Naive thymus-derived CD4-positive, alpha-beta T cell (primary cell): ENCODE data around the gene WBP1L. TPM values are rescaled to one million over a fixed set of nuclear protein-coding genes. Genes with fewer than 3 reads are reported as not detected.
"Not testable (repeated sequence)": the region's sequence is repeated elsewhere in the genome, so short reads cannot be mapped to it uniquely, and the experiment has no call there.

Experiments
- ATAC-seq: fragments of 150-1000 bp; cut with Tn5 transposase; 2 replicates; pipeline ENCODE4 v1.10.0; 2021; ENCODE audit warnings: mild to moderate bottlenecking, moderate library complexity
- CTCF ChIA-PET: fragments of 350-600 bp; sonication (Branson Sonifier 250); formaldehyde crosslinking; loops from one replicate; lab custom pipeline; 2021; ENCODE audit warnings: antibody characterized with exemption; lab: Charles Lee
- POLR2A ChIA-PET: fragments of 350-600 bp; sonication (Branson Sonifier 250); formaldehyde crosslinking; loops from one replicate; lab custom pipeline; 2021; ENCODE audit warnings: antibody characterized with exemption, inconsistent platforms; lab: Charles Lee
- DNase-seq, 9 donors: peaks; one replicate each; pipeline versions ENCODE4 v3.0.0 to v3.0.0-alpha.2; 2020 to 2022; ENCODE audit warnings: mixed read lengths in 1 of 9
- H3K27ac ChIP-seq: one replicate; pipeline ENCODE4 v1.7.0; 2013; ENCODE audit warnings: mild to moderate bottlenecking, low read depth, low read length, moderate library complexity
- H3K27me3 ChIP-seq, 2 donors: one replicate each; pipeline ENCODE4 v1.7.0; 2013; ENCODE audit warnings: low read length in 2 of 2, mild to moderate bottlenecking in 2 of 2, moderate library complexity in 2 of 2; ENCODE audit not compliant: control insufficient read depth in 2 of 2, insufficient read depth in 2 of 2
- H3K36me3 ChIP-seq, 3 experiments: 1 replicate in 2 of 3; 2 replicates in 1 of 3; pipeline ENCODE4 v1.7.0; 2013; ENCODE audit warnings: low read length in 3 of 3, mild to moderate bottlenecking in 3 of 3, moderate library complexity in 1 of 3; ENCODE audit not compliant: insufficient read depth in 3 of 3, control insufficient read depth in 2 of 3
- H3K4me1 ChIP-seq, 2 donors: one replicate each; pipeline ENCODE4 v1.7.0; 2013; ENCODE audit warnings: low read length in 2 of 2, mild to moderate bottlenecking in 2 of 2, moderate library complexity in 1 of 2; ENCODE audit not compliant: control insufficient read depth in 2 of 2, insufficient read depth in 2 of 2
- H3K4me3 ChIP-seq: 2 replicates; pipeline ENCODE4 v1.7.0; 2013; ENCODE audit warnings: mild to moderate bottlenecking, low read length
- H3K9me3 ChIP-seq, 3 experiments: 1 replicate in 2 of 3; 2 replicates in 1 of 3; pipeline ENCODE4 v1.7.0; 2013; ENCODE audit warnings: low read length in 3 of 3; ENCODE audit not compliant: control insufficient read depth in 2 of 3
- H3K27ac Mint-ChIP-seq, 9 donors: one replicate each; pipeline ENCODE4 v1.8.0; 2020 to 2022; ENCODE audit warnings: mixed read lengths in 9 of 9, mild to moderate bottlenecking in 8 of 9, moderate library complexity in 5 of 9, inconsistent platforms in 2 of 9
- H3K27me3 Mint-ChIP-seq, 5 donors: one replicate each; pipeline ENCODE4 v1.8.0; 2021 to 2022; ENCODE audit warnings: mixed read lengths in 5 of 5, mild to moderate bottlenecking in 1 of 5
- H3K36me3 Mint-ChIP-seq, 5 donors: one replicate each; pipeline ENCODE4 v1.8.0; 2020 to 2022; ENCODE audit warnings: mixed read lengths in 5 of 5, mild to moderate bottlenecking in 3 of 5, inconsistent platforms in 1 of 5
- H3K4me1 Mint-ChIP-seq, 7 donors: one replicate each; pipeline ENCODE4 v1.8.0; 2020 to 2022; ENCODE audit warnings: mixed read lengths in 7 of 7, mild to moderate bottlenecking in 3 of 7, inconsistent platforms in 1 of 7
- H3K4me3 Mint-ChIP-seq, 10 donors: one replicate each; pipeline ENCODE4 v1.8.0; 2020 to 2022; ENCODE audit warnings: mild to moderate bottlenecking in 10 of 10, mixed read lengths in 10 of 10, moderate library complexity in 6 of 10, inconsistent platforms in 2 of 10
- H3K9me3 Mint-ChIP-seq, 11 donors: one replicate each; pipeline ENCODE4 v1.8.0; 2020 to 2022; ENCODE audit warnings: mixed read lengths in 11 of 11, mild to moderate bottlenecking in 4 of 11, inconsistent platforms in 1 of 11, moderate library complexity in 1 of 11
- intact Hi-C, 2 donors: fragments of 100-400 bp; cut with micrococcal nuclease; formaldehyde crosslinking; loops; one replicate each; pipeline ENCODE4 v1.15.1; 2023
- polyA plus RNA-seq, 2 donors: library from polyadenylated mRNA; unstranded; fragments of 300-500 nt; fragmentation: Illumina TruSeq; gene quantifications; one replicate each; pipeline ENCODE4 v1.2.3, GENCODE V29; 2021
- total RNA-seq, 6 experiments: library from RNA in 5 of 6; stranded (reverse) in 5 of 6; gene quantifications; 1 replicate in 5 of 6; 2 replicates in 1 of 6; pipeline ENCODE4 v1.2.3 and lab custom pipeline; 2021 to 2026

WBP1L gene
- total and polyA plus RNA-seq, 7 experiments from 2014 or later: 19.4 to 37.9 (median 30.3) TPM

DNA sequence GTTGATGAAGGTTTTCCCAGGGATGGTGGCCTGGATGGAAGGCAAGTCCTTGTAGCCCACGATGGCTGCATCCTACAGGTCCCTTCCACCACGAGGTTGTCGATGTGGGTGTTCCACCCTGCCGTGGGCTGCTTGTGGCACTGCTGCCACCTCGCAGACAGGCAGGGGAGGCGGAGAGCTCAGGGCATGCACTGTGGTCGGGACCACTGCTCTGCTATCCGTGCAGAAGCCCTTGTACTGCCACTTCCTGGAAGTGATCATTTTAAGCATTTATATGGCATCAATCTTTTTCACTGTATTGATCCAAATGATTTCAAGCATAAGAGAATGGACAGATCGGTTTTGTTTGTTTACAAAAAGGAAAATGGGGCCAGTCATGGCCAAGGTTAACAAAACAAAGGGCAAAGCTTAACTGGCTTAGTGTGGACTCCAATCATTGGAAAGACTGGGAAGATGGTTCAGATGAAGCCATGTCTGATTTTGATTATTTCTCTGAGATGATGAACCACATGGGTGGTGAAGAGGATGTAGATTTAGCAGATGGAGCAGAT, 101.7 kb downstream of the WBP1L start:
- CTCF ChIA-PET: no interaction called here

DNA sequence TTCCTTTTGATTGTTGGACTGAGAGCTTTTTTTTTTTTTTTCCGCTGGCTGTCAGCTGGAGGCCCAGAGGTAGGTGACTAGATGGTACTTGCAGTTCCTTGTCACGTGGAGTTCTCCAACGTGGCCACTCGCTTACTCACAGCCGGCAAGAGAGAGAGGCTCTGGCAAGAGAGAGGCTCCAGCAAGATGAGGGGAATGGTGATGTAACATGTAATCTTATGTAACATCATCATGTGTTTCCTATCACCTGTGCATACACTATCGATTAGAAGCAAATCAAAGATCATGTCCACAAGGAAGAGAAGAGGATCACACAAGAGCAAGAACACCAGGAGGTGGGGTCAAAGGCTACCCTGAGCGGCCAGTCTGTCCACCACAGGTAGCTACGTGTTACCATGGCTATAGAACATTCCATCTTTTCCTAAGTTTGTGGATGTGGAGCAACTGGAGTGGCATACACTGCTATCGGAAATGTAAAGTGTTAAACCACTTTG, 106.3 kb downstream of the WBP1L start:
- Histone ChIP-seq H3K4me1 (no peaks in the 10 kb centered on the region), H3K27ac (no peak overlapping the region), H3K9me3 (no peaks in the 10 kb centered on the region), H3K36me3 (peaks cover 0 to 3% (median 0%) of the 10 kb centered on the region in 3 experiments), H3K27me3 (no peaks in the 10 kb centered on the region), H3K4me3 (no peak overlapping the region)
- DNase-seq: no peak
- Mint-ChIP-seq H3K4me3 (no peak overlapping the region), H3K27me3 (peaks cover 0 to 4% (median 0%) of the 10 kb centered on the region in 5 donors), H3K9me3 (peaks cover 0 to 2% (median 0%) of the 10 kb centered on the region in 11 donors), H3K36me3 (peaks cover 0 to 4% (median 0%) of the 10 kb centered on the region in 5 donors), H3K4me1 (peaks cover 0 to 9% (median 8%) of the 10 kb centered on the region in 7 donors), H3K27ac (no peak overlapping the region)
- intact Hi-C loops: loop anchor here (5.0 kb wide), 4 partner anchors 637 to 1788 kb away; partner anchors contain the start of genes CFAP43 (in 1 of the 2), KAZALD1 (in 1 of the 2) and PPRC1 (in 1 of the 2)
- ChIA-PET POLR2A (no interaction called here), CTCF (interaction anchor here (0.6 kb wide), 1 partner anchor 175 kb away, joined by 3 read pairs; no protein-coding TSS in a partner anchor)
- ATAC-seq: no peak

More for the DNA sequence above, 101.7 kb downstream of the WBP1L start:
- peaks cover 0 to 9% (median 8%) of the 10 kb centered on the region in 5 donors for H3K36me3 Mint-ChIP-seq
- H3K27me3 Mint-ChIP-seq: peaks cover 0 to 29% (median 5%) of the 10 kb centered on the region in 5 donors
- H3K9me3 Mint-ChIP-seq: peaks cover 0 to 15% (median 4%) of the 10 kb centered on the region in 11 donors
- Histone ChIP-seq H3K27me3 (no peaks in the 10 kb centered on the region), H3K4me1 (no peaks in the 10 kb centered on the region), H3K9me3 (no peaks in the 10 kb centered on the region), H3K4me3 (no peak overlapping the region), H3K27ac (no peak overlapping the region), H3K36me3 (no peaks in the 10 kb centered on the region)
- intact Hi-C loops: no loop called here
- H3K27ac Mint-ChIP-seq: no peak overlapping the region
- no peak for ATAC-seq
- no peak for DNase-seq
- H3K4me3 Mint-ChIP-seq: no peak overlapping the region
- H3K4me1 Mint-ChIP-seq: no peaks in the 10 kb centered on the region
- POLR2A ChIA-PET: no interaction called here

DNA sequence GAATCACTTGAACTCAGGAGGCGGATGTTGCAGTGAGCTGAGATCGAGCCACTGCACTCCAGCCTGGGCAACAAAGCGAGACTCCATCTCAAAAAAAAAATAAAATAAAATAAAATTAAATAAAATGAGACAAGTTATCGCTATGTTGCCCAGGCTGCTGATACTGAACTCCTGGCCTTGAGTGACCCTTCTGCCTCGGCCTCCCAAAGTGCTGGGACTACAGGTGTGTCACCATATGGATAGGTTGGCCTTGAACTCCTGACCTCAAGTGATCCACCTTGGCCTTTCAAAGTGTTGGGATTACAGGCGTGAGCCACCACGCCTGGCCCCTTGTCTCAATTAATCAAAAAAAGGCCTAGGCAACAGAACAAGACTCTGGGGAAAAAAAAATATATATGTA, 109.5 kb downstream of the WBP1L start:
- H3K4me1 ChIP-seq, H3K36me3 ChIP-seq, H3K27me3 ChIP-seq, H3K27me3 Mint-ChIP-seq, DNase-seq, H3K27ac ChIP-seq, H3K36me3 Mint-ChIP-seq, POLR2A ChIA-PET, CTCF ChIA-PET, H3K9me3 ChIP-seq, H3K27ac Mint-ChIP-seq, H3K9me3 Mint-ChIP-seq, ATAC-seq, H3K4me3 Mint-ChIP-seq, H3K4me3 ChIP-seq: not testable (repeated sequence)
- H3K4me1 Mint-ChIP-seq: peaks cover 7 to 25% (median 15%) of the 10 kb centered on the region in 7 donors
- intact Hi-C loops: loop anchor here (5.0 kb wide), 4 partner anchors 634 to 1791 kb away; partner anchors contain the start of genes CFAP43 (in 1 of the 2), KAZALD1 (in 1 of the 2) and PPRC1 (in 1 of the 2)

DNA sequence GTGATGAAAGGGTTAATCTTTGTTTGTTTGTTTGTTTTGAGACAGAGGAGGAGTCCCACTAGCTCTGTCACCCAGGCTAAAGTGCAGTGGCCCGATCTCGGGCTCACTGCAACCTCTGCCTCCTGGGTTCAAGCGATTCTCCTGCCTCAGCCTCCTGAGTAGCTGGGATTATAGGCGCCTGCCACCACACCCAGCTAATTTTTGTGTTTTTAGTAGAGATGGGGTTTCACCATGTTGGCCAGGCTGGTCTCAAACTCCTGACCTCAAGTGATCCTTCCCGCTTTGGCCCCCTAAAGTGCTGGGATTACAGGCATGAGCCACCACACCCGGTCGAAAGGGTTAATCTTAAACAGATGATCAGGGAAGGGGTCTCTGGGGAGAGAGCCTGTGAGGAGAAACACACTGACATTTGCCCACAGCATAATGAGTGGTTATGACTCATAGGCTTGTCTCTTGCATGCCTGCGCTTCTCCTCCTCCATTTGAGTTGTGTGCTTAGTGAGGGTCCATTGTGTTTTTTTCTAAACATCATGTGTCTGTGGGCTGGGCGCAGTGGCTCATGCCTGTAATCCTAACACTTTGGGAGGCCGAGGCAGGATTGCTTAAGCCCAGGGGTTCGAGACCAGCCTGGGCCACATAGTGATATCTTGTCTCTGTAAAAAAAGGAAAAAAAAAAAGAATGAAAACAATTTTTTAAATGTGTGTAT, 112.1 kb downstream of the WBP1L start:
- POLR2A ChIA-PET: interaction anchor here (1.0 kb wide), 1 partner anchor 111 kb away, joined by 3 read pairs; no protein-coding TSS in a partner anchor
- H3K9me3 ChIP-seq, H3K27ac Mint-ChIP-seq, H3K9me3 Mint-ChIP-seq, H3K27me3 ChIP-seq, H3K4me1 ChIP-seq, CTCF ChIA-PET, H3K27me3 Mint-ChIP-seq, ATAC-seq, H3K4me3 ChIP-seq, DNase-seq, H3K27ac ChIP-seq: not testable (repeated sequence)
- Mint-ChIP-seq H3K36me3 (peaks cover 3 to 16% (median 10%) of the 10 kb centered on the region in 5 donors), H3K4me1 (peaks cover 8 to 27% (median 15%) of the 10 kb centered on the region in 7 donors), H3K4me3 (peak overlapping the region in 4 of 10 donors; percentile 20 to 56 (median 31))
- intact Hi-C loops: loop anchor here in 1 of 2 donors (2.0 kb wide), 2 partner anchors 213 to 723 kb away; partner anchors contain the start of gene PPRC1
- peaks cover 0 to 14% (median 5%) of the 10 kb centered on the region in 3 experiments for H3K36me3 ChIP-seq

DNA sequence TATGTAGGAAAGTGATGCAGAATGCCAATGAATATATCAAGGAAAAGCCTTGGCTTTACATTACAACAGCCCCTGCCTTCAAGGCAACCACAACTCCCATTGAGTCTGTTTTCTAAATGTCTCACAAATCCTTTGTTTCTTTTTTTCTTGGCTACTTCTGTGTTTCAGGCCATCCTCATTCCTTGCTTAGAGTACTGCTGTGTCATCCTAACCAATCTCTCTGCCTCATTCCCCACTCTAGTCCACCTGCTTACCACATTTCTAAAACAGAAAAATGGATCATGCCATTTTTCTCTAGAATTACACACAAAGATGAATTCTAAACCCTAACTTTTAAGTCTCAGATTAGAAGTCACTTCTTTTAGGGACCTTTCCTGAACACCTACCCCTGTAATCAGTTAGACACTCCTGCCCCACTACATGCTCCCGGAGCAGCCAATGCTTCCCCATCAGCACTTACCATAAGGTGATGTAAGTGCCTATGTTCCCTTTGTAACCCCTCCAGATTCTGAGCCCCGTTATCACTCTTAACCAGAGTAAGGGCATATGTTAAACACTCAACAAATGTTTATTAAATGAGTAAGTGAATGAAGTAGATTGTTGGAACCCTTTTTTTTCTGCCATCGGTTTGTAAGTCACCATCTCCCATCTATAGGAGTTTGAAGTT, 113.1 kb downstream of the WBP1L start:
- no peak for ATAC-seq

DNA sequence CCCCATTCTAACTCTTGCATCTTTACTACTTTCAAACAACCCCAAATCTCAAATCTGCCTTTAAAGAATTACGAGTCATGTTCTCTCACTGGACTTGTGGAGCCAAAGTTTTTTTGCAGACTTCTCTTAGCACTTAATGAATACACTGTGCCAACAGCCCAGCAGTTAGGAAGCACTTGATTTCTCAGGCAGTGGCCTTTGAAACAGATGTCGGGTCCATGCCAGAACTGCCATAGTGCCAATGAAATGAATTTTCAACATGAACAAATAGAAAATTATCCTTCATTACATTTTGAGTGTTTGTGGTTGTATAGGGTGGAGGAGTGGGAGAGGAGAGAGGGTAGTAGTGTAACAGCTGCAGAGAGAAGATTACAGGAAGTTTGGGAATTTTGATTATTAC, 116.2 kb downstream of the WBP1L start:
- DNase-seq (no peak), ATAC-seq (no peak)
- Histone ChIP-seq H3K4me1 (no peaks in the 10 kb centered on the region), H3K27me3 (no peaks in the 10 kb centered on the region), H3K4me3 (no peak overlapping the region), H3K36me3 (peaks cover 6 to 26% (median 11%) of the 10 kb centered on the region in 3 experiments), H3K27ac (no peak overlapping the region), H3K9me3 (no peaks in the 10 kb centered on the region)
- Mint-ChIP-seq H3K27me3 (no peaks in the 10 kb centered on the region), H3K36me3 (peaks cover 5 to 43% (median 31%) of the 10 kb centered on the region in 5 donors), H3K27ac (no peak overlapping the region), H3K4me3 (no peak overlapping the region), H3K4me1 (peaks cover 4 to 19% (median 11%) of the 10 kb centered on the region in 7 donors), H3K9me3 (no peaks in the 10 kb centered on the region)
- intact Hi-C loops: no loop called here
- CTCF ChIA-PET: interaction anchor here (0.7 kb wide), 1 partner anchor 283 kb away, joined by 3 read pairs; no protein-coding TSS in a partner anchor
- POLR2A ChIA-PET: no interaction called here

More for the DNA sequence above, 113.1 kb downstream of the WBP1L start:
- Histone ChIP-seq H3K4me1 (no peaks in the 10 kb centered on the region), H3K36me3 (peaks cover 0 to 15% (median 5%) of the 10 kb centered on the region in 3 experiments), H3K9me3 (no peaks in the 10 kb centered on the region), H3K27ac (no peak overlapping the region), H3K27me3 (no peaks in the 10 kb centered on the region), H3K4me3 (no peak overlapping the region)
- H3K36me3 Mint-ChIP-seq: peaks cover 3 to 21% (median 15%) of the 10 kb centered on the region in 5 donors
- no peaks in the 10 kb centered on the region for H3K27me3 Mint-ChIP-seq
- intact Hi-C loops: no loop called here
- peak overlapping the region in 1 of 10 donors; percentile 11 for H3K4me3 Mint-ChIP-seq
- ChIA-PET CTCF (no interaction called here), POLR2A (no interaction called here)
- no peak for DNase-seq
- H3K4me1 Mint-ChIP-seq: peaks cover 8 to 27% (median 15%) of the 10 kb centered on the region in 7 donors
- H3K27ac Mint-ChIP-seq: no peak overlapping the region
- no peaks in the 10 kb centered on the region for H3K9me3 Mint-ChIP-seq
